ENCODE measurements around the gene PRELID1.
A peak's percentile ranks its signal among the peaks of the same experiment; 100 is the strongest.
"Not testable (repeated sequence)": the region's sequence is repeated elsewhere in the genome, so short reads cannot be mapped to it uniquely, and the experiment has no call there.

PRELID1 gene, protein sequence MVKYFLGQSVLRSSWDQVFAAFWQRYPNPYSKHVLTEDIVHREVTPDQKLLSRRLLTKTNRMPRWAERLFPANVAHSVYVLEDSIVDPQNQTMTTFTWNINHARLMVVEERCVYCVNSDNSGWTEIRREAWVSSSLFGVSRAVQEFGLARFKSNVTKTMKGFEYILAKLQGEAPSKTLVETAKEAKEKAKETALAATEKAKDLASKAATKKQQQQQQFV

DNA sequence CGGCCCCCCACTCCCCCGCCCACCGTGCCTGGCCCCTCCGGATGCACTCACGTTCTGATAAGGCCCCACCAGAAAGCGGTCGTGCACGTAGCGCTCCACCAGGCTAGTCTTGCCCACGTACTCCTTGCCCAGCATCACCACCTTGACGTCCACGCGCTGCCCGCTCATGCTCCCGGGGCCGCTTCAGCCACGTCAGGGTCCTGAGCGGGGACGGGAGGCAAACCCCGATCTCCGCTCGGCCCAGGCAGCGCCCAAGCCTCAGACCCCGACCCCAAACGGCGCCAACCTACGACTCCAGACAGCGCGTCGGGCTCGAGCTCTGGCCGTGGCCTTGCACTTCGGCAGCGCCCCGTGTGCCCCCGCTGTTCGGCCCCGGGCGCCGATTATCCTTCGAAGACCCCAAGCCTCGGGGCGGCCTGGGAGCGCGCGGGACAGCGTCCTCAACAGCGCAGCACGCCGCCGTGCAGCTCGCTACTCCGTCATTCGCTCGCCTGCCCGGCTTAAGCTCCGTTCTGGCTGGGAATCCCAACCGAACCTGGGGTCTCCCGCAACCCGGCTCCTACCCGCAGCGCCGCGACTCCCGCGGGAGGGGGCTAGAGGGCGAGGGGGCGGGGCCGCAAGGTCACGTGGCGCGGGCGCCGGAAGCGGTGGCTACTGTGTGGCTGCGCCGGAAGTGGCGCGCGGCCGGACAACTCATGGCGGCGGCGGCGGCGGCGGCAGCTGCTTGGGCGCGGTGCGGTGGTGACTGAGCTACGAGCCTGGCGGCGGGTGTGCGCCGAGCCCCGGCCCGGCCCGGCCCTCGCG lies at the start of gene PRELID1, which contains the start of gene RAB24:
Gene PRELID1, plus strand, starts transcription at position 679 of the 804 bp plus-strand sequence. CDS start 187 bp downstream, outside the sequence.
Gene RAB24, minus strand, starts transcription at position 599 of the 804 bp plus-strand sequence. Its CDS starts 431 bp downstream, at position 168.
- peak; percentile 81 for DNase-seq (ENCODE audit: low read depth)

DNA sequence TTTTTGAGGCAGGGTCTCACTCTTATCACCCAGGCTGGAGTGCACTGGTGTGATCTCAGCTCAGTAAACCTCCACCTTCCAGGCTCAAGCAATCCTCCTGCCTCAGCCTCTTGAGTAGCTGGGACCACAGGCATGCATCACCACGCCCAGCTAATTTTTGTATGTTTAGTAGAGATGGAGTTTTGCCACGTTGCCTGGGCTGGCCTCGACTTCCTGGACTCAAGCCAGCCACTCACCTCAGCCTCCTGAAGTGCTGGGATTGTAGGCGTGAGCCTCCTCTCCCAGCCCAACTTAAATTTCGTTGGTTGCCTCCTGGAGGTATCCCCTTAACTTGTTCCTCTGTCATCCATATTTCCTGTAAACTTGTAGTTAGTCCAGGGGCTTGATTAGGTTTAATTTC lies 47.3 kb upstream of the PRELID1 start:
- no peak for DNase-seq (ENCODE audit: low read depth)

DNA sequence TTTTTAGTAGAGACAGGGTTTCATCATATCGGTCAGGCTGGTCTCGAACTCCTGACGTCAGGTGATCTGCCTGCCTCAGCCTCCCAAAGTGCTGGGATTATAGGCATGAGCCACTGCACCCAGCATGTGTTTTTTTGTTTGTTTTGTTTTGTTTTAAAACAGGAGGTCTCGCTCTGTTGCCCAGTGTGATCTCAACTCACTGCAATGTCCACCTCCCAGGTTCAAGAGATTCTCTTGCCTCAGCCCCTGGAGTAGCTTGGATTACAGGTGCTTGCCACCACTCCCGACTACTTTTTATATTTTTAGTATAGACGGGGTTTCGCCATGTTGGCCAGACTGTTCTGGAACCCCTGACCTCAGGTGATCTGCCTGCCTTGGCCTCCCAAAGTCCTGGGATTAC lies 44.9 kb upstream of the PRELID1 start:
- DNase-seq (ENCODE audit: low read depth) = not testable (repeated sequence)

DNA sequence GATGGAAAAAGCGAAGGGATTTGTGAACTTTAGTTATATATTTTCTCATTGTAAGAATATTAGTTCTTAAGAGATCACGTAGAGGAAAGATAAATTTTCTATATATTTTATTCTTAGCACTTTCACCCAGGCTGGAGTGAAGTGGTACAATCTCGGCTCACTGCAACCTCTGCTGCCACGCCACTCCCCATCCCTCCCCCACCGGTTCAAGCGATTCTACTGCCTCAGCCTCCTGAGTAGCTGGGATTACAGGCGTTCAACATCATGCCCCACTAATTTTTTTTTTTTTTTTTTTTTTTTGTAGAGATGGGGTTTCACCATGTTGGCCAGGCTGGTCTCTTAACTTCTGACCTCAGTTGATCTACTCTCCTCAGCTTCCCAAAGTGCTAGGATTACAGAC lies 42.6 kb upstream of the PRELID1 start:
- DNase-seq (ENCODE audit: low read depth) = no peak

DNA sequence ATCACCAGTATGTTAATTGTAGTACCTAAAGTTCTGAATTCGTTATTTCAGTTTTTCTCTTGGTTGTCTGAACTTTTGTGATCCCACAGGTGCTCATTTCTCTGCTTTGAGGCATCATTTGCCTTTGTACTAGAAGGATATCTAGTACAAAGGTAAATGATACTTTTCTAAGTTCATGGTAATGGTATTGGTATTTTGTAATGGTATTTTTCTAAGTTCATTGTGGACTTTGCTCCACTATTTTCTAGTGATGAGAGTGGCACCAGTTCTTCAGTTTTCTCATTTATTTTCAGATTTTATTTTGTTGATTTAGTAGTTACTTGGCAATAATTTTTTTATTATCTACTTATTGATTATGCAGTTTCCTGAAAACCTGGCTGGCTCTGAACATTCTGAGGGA lies 42.1 kb upstream of the PRELID1 start:
- DNase-seq (ENCODE audit: low read depth) = no peak

DNA sequence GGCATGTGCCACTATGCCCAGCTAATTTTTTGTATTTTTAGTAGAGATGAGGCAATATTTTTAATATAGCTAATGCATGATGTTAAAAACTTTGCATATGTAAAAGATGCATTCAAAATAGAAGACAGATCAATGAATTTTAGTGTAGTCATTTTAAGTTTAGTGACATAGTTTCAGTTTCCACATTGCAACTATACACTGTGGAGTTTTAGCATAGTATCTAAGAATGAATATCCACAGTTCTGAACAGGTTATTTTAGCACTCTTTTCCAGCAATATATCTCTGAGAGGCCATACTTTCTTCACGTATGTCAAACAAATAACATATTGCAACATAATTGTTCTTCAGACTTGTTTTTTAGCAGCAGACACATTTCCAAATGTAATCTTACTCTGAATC lies 39.4 kb upstream of the PRELID1 start:
- DNase-seq (ENCODE audit: low read depth) = no peak

DNA sequence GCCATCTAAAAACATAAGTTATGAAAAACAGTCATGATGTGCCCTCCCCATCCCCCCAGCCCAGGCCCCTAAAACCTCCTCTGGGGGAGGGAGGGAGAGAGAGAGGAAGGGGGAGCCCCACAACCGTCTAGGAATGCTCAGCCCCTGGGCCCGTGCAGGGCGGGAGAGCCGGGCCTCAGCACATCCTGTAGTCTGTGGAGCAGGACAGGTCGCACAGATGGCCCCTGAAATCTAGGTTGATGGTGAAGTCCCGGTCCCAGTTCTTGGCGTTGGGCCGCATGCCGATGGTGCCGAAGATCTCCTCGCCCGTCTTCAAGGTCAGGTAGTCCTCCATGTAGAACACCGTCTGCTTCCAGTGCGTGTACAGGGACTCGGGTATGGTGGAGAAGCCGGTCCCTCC lies 38.2 kb upstream of the PRELID1 start:
- DNase-seq (ENCODE audit: low read depth) = no peak

DNA sequence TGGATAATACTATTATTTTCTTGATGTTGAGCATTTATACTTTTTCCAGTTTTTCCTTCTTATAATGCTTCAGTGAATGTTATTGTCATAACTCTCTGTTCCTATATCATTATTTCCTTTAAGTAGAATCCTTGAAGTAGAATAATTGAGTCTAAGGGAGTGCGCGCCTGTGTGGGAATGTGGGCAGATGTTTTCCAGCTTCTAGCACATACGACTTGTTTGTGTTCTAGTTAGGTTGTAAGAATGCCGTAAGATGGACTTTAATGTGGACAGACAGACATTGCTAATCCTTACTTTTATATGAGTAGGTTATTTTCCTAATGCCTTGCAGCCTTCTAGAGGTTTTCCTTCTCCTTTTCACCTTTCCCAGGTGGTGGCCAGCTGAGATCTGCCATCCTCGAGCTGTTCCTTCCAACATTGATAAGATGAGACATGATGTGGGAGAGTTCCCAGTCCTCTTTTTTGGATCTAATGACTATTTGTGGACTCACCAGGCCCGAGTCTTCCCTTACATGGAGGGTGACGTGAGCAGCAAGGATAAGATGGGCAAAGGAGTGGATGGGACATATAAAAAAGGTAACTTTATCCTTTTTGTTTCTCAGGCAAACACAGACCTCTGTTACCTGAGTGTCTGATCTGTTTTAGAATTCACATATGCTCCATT lies 34.2 kb upstream of the PRELID1 start:
- no peak for DNase-seq (ENCODE audit: low read depth)

DNA sequence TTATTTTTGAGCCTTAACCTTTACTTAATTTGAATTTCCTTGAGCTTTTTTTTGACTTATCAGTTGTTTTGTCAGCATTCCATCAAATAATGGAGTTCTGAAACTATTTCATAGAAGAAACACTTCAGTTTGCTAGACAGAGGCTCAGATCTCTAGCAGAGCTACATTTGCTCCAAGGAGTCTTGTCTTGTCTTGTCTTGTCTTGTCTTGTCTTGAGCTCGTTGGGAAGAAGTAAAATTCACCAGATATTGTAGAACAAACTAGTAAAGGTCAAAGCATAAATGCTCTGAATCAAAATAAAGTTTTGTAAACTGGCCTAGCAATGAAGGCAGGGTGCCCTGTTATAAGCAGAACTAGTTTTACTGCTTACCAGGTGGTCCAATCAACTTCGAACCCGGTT lies 33.6 kb upstream of the PRELID1 start:
- no peak for DNase-seq (ENCODE audit: low read depth)

DNA sequence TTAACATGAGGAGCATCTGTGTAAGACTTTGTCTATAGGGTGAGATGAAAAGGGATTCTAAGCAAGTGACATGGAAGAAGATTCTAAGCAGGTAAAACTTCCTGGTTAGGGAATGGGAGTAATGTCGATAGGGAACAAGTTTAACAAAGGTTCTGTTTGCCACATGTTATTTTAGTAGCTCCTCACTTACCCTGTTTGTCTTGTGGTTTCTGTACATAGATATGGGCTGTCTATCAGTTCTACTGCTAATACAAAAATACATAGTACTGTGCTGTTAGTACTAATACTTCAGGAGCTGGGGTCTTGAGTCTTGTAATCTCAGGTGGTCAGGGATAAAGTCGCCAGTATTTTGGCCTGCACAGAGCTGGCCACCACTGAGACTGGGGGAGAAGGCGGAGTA lies 32.9 kb upstream of the PRELID1 start:
- DNase-seq (ENCODE audit: low read depth) = no peak

DNA sequence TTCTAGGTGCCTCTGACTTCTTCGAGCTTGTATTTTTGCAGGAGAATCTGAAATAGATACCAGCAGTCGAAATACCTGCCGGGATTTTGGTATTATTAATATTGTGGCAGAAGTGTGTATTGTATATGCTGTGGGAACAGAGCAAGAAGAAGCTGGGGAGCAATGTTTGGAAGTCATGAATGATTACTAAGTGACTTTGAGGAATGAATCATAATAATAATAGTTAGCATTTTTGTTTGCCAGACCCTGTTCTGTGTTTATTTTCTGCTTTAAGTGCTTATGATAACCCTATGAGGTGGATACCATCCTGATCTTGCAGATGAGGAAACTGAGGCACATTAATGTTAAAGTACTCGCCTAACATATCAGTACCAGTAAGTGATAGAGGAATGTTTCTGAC lies 32.5 kb upstream of the PRELID1 start:
- no peak for DNase-seq (ENCODE audit: low read depth)

DNA sequence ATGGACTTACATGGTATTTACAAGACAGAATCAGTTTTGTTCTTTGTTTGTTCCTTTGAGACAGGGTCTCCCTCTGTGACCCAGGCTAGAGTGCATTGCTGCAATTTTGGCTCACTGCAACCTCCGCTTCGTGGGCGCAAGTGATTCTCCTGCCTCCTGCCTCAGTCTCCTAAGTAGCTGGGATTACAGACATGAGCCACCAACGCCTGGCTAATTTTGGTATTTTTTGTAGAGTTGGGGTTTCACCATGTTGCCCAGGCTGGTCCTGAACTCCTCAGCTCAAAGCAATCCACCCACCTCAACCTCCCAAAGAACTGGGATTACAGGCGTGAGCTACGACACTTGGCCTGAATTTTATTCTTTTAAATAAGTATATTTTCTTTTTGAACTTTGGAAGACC lies 27.7 kb upstream of the PRELID1 start:
- no peak for DNase-seq (ENCODE audit: low read depth)

DNA sequence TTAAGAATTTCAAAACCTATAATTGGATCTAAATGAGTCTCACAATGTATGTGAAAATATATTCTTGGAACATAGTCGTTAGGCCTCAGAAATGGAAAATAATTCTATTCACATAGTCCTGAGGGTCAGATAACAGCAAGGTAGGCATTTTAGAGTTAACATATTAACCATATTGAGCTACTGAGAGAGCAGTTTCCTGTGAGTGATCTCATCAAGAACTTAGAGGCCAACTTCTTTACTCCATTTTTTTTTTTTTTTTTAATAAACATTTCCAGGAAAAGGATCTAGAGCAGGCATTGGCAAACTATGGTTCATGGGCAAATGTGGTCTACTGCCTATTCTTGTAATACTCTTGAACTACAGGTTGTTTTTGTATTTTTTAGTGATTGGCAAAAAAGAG lies 26.7 kb upstream of the PRELID1 start:
- DNase-seq (ENCODE audit: low read depth) = no peak

DNA sequence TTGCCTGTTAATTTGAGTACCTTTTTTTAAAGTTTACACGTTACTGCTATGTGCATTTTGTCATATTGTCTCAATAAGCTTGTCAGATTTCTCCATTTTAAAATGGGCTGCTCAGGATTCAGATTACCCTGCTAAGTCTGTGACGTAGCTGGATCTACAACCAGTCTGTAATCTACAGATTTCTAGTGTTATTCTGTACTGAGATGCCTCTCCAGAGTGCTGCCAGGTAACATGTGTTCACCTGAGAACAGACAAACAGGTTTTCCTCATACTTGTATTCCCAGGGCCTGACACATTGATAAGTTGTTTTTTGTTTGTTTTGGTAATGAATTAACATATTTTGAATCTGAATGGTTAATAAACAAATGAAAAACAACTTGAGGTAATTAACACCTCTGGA lies 15.4 kb upstream of the PRELID1 start:
- no peak for DNase-seq (ENCODE audit: low read depth)

DNA sequence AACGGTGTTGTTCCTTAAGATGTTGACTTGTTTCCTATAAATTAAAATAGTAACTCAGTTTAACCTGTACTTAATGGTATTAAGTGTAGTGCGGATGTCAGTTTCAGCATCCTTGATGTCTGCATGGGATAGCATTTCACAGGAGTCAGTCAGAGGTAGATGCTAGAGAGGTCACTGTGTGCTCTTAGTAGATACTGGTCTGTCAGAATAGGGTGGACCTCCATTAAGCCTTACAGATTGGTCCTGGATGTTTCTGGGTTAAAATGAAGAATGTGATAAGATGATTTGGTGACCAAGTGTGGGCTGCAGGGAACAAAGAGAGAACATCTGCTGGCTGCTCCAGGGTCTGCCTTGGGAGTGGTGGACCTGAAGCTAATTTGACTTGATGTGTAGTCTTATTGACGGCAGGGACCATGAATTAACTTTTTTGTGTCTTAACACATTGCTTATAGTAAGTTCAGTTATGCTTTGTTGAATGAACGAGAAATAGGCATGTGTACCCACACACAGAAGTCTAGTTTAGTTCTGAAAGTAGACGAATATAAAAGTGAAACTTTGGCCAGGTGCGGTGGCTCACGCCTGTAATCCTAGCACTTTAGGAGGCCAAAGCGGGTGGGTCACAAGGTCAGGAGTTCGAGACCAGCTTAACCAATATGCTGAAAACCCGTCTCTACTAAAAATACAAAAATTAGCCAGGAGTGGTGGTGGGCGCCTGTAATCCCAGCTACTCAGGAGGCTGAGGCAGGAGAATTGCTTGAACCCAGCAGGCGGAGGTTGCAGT lies 12.6 kb upstream of the PRELID1 start:
- no peak for DNase-seq (ENCODE audit: low read depth)

DNA sequence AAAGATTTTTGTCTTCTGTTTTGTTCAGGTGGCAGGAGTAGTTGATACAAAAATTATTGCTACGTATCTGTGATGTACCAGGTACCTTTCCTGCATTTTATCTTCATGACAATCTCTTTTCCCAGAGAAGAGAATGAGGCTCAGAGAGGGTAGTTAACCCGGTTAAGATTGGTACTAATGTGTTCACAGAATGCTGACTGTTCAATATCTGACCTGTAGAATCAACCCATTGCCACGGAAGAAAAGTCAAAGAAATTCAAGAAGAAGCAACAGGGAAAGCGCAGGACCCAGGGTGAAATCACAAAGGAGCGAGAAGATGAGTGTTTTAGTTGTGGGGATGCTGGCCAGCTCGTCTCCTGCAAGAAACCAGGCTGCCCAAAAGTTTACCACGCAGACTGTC lies 11.9 kb upstream of the PRELID1 start:
- DNase-seq (ENCODE audit: low read depth) = no peak

DNA sequence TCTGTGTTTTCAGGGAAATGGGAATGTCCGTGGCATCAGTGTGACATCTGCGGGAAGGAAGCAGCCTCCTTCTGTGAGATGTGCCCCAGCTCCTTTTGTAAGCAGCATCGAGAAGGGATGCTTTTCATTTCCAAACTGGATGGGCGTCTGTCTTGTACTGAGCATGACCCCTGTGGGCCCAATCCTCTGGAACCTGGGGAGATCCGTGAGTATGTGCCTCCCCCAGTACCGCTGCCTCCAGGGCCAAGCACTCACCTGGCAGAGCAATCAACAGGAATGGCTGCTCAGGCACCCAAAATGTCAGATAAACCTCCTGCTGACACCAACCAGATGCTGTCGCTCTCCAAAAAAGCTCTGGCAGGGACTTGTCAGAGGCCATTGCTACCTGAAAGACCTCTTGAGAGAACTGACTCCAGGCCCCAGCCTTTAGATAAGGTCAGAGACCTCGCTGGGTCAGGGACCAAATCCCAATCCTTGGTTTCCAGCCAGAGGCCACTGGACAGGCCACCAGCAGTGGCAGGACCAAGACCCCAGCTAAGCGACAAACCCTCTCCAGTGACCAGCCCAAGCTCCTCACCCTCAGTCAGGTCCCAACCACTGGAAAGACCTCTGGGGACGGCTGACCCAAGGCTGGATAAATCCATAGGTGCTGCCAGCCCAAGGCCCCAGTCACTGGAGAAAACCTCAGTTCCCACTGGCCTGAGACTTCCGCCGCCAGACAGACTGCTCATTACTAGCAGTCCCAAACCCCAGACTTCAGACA lies 9.6 kb upstream of the PRELID1 start:
- DNase-seq (ENCODE audit: low read depth) = no peak

DNA sequence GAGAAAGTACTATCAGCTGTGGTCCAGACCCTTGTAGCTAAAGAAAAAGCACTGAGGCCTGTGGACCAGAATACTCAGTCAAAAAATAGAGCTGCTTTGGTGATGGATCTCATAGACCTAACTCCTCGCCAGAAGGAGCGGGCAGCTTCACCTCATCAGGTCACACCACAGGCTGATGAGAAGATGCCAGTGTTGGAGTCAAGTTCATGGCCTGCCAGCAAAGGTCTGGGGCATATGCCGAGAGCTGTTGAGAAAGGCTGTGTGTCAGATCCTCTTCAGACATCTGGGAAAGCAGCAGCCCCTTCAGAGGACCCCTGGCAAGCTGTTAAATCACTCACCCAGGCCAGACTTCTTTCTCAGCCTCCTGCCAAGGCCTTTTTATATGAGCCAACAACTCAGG lies 9.0 kb upstream of the PRELID1 start:
- DNase-seq (ENCODE audit: low read depth) = no peak

DNA sequence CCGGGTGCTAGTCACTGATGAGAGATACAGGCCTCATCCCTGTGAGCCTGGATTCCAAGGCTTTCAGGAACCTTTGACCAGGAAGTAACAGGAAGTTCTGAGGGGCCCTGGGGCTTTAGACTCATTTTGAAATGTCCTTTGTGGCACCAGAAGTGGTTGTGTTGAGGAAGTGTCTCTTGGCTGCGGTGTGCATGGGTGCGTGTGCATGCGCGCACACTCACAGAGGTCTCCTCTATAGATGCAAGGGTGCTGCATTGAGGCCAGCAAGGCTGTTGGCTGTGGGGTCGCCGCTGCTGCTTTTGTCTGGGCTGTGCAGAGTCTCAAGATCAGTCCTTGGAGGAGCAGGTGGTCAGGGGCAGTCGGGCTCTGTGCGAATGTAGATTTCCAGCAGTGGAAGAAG lies 7.7 kb upstream of the PRELID1 start:
- DNase-seq (ENCODE audit: low read depth) = no peak

DNA sequence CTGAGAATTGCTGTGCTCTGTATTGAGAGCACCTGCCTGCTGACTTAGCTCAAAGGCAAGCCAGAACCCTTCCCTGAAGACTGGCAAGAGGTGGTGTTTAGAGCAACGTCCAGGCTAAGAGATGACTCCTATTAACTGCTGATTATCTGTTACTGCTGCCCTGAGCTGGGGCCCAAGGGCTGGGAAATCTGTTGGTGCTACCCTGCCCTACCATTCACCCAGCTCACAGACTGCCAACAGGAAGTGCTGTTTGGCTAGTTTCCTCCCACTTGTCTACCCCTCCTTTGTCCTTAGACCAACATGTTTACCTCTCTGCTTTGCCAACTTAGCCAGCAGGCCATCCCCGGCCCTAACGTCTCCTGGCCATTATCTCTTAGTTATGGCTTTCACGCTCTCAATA lies 7.0 kb upstream of the PRELID1 start:
- DNase-seq (ENCODE audit: low read depth) = no peak

DNA sequence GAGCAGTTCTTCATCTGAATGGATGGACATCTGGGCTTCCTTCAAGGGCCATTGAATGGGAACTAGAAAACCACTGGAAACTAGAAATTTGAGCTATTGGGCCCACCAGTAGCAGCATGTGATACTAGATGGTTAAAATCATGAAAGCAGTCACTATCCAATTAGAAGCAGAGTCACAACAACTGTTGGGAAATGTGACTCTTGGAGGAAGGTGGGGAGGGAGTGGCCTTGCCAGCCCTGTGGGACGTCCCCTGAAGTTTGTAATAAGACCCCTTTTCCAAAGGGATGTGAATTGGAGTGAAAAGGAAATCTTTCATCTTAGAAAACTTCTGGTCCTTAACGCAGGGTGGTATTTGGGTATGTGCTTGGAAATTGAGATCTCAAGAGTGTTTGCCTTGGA lies 5.7 kb upstream of the PRELID1 start:
- no peak for DNase-seq (ENCODE audit: low read depth)

DNA sequence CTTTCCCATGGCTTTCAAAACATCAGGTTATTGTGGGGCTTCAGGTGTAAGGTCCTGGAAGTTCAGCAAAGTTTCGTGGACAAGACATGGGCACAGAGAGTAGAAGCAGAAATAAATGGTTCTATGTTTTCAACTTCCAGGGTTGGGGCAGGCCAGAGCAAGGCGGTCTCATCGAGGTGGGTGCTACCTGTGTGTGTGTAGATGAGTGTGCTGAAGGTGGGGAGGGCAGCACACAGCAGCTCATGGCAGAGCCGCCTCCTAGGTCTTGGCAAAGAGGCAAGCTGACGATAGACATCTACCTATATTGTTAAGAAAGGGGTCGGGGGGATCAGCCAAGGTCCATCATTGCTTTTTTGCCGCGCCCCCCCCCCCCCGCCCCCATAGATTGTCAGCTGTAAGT lies 3.9 kb upstream of the PRELID1 start:
- DNase-seq (ENCODE audit: low read depth) = no peak
